Measurements from ENCODE around the gene ATP2B2.
"Not testable (repeated sequence)": the region's sequence is repeated elsewhere in the genome, so short reads cannot be mapped to it uniquely, and the experiment has no call there.

Gene ATP2B2

GRCh38 chr3:10299679-10300078 lies 205.7 kb downstream of the ATP2B2 start:
- Histone ChIP-seq H3K23ac (ENCODE audit: low read depth, low read length, poor library complexity) (peak overlapping the region; percentile 93), H3K9ac (ENCODE audit: low read depth, low read length, poor library complexity) (no peak overlapping the region), H2BK5ac (ENCODE audit: low read length) (no peak overlapping the region), H3K14ac (ENCODE audit: low read length) (no peak overlapping the region), H4K8ac (ENCODE audit: low read depth, low read length) (no peak overlapping the region), H2AK5ac (ENCODE audit: low read depth, low read length) (no peak overlapping the region), H2BK120ac (ENCODE audit: low read depth, low read length) (no peak overlapping the region), H3K4me1 (ENCODE audit: control insufficient read depth in 2 of 2, insufficient read depth in 1 of 2, low read depth in 1 of 2, low read length in 2 of 2) (no peaks in the 10 kb centered on the region), H4K91ac (ENCODE audit: low read depth, low read length, poor library complexity) (no peak overlapping the region), H3K27me3 (ENCODE audit: control insufficient read depth in 3 of 3, insufficient read depth in 3 of 3, low read depth in 1 of 3, low read length in 3 of 3) (no peaks in the 10 kb centered on the region), H2BK12ac (ENCODE audit: low read length) (no peak overlapping the region), H3K4ac (ENCODE audit: low read length) (no peak overlapping the region), H2BK15ac (ENCODE audit: low read length) (no peak overlapping the region), H3K4me3 (ENCODE audit: low read length in 2 of 2) (no peak overlapping the region), H3K79me1 (ENCODE audit: low read depth, low read length) (no peaks in the 10 kb centered on the region), H3K27ac (replicated peaks; ENCODE audit: low read length) (no peak overlapping the region), H3K4me2 (ENCODE audit: insufficient read depth, low read length, poor library complexity, severe bottlenecking) (no peak overlapping the region), H3K18ac (ENCODE audit: low read length) (no peak overlapping the region), H3K36me3 (replicated peaks in 1 of 2; ENCODE audit: control insufficient read depth in 2 of 2, insufficient read depth in 2 of 2, low read length in 2 of 2) (peaks cover 45 to 69% of the 10 kb centered on the region in 2 donors), H3K9me3 (replicated peaks in 1 of 2; ENCODE audit: control insufficient read depth in 2 of 2, insufficient read depth in 1 of 2, low read depth in 1 of 2, low read length in 2 of 2) (no peaks in the 10 kb centered on the region), H2AFZ (ENCODE audit: low read length) (no peak overlapping the region)
- no CpG with 5 or more reads among the region's 6 CpGs for WGBS, 2 donors (ENCODE audit: extremely low coverage in 2 of 2, insufficient read length in 2 of 2, insufficient replicate concordance in 1 of 2)
- no peak for DNase-seq (ENCODE audit: low spot score)

GRCh38 chr3:10299175-10299574 lies 206.2 kb downstream of the ATP2B2 start:
- Histone ChIP-seq H2BK120ac (ENCODE audit: low read depth, low read length) (no peak overlapping the region), H3K18ac (ENCODE audit: low read length) (no peak overlapping the region), H3K23ac (ENCODE audit: low read depth, low read length, poor library complexity) (no peak overlapping the region), H2AFZ (ENCODE audit: low read length) (no peak overlapping the region), H3K4me2 (ENCODE audit: insufficient read depth, low read length, poor library complexity, severe bottlenecking) (no peak overlapping the region), H3K27me3 (ENCODE audit: control insufficient read depth in 3 of 3, insufficient read depth in 3 of 3, low read depth in 1 of 3, low read length in 3 of 3) (no peaks in the 10 kb centered on the region), H2AK5ac (ENCODE audit: low read depth, low read length) (no peak overlapping the region), H3K4me1 (ENCODE audit: control insufficient read depth in 2 of 2, insufficient read depth in 1 of 2, low read depth in 1 of 2, low read length in 2 of 2) (no peaks in the 10 kb centered on the region), H3K4me3 (ENCODE audit: low read length in 2 of 2) (no peak overlapping the region), H2BK12ac (ENCODE audit: low read length) (no peak overlapping the region), H3K9me3 (replicated peaks in 1 of 2; ENCODE audit: control insufficient read depth in 2 of 2, insufficient read depth in 1 of 2, low read depth in 1 of 2, low read length in 2 of 2) (no peaks in the 10 kb centered on the region), H3K79me1 (ENCODE audit: low read depth, low read length) (no peaks in the 10 kb centered on the region), H3K36me3 (replicated peaks in 1 of 2; ENCODE audit: control insufficient read depth in 2 of 2, insufficient read depth in 2 of 2, low read length in 2 of 2) (peaks cover 40 to 66% of the 10 kb centered on the region in 2 donors), H3K4ac (ENCODE audit: low read length) (no peak overlapping the region), H3K9ac (ENCODE audit: low read depth, low read length, poor library complexity) (no peak overlapping the region), H3K14ac (ENCODE audit: low read length) (no peak overlapping the region), H3K27ac (replicated peaks; ENCODE audit: low read length) (no peak overlapping the region), H4K91ac (ENCODE audit: low read depth, low read length, poor library complexity) (no peak overlapping the region), H2BK5ac (ENCODE audit: low read length) (no peak overlapping the region), H4K8ac (ENCODE audit: low read depth, low read length) (no peak overlapping the region), H2BK15ac (ENCODE audit: low read length) (no peak overlapping the region)
- no CpG with 5 or more reads among the region's 2 CpGs for WGBS, 2 donors (ENCODE audit: extremely low coverage in 2 of 2, insufficient read length in 2 of 2, insufficient replicate concordance in 1 of 2)
- no peak for DNase-seq (ENCODE audit: low spot score)

- not testable (repeated sequence) for H4K91ac ChIP-seq (ENCODE audit: low read depth, low read length, poor library complexity); H3K23ac ChIP-seq (ENCODE audit: low read depth, low read length, poor library complexity); H3K4me3 ChIP-seq (ENCODE audit: low read length in 2 of 2); H3K4me2 ChIP-seq (ENCODE audit: insufficient read depth, low read length, poor library complexity, severe bottlenecking); H4K8ac ChIP-seq (ENCODE audit: low read depth, low read length); H2BK12ac ChIP-seq (ENCODE audit: low read length); H3K9me3 ChIP-seq (replicated peaks in 1 of 2; ENCODE audit: control insufficient read depth in 2 of 2, insufficient read depth in 1 of 2, low read depth in 1 of 2, low read length in 2 of 2); H2AK5ac ChIP-seq (ENCODE audit: low read depth, low read length); H3K4ac ChIP-seq (ENCODE audit: low read length); H3K4me1 ChIP-seq (ENCODE audit: control insufficient read depth in 2 of 2, insufficient read depth in 1 of 2, low read depth in 1 of 2, low read length in 2 of 2); H2BK5ac ChIP-seq (ENCODE audit: low read length); H3K27me3 ChIP-seq (ENCODE audit: control insufficient read depth in 3 of 3, insufficient read depth in 3 of 3, low read depth in 1 of 3, low read length in 3 of 3); H2BK120ac ChIP-seq (ENCODE audit: low read depth, low read length); H3K18ac ChIP-seq (ENCODE audit: low read length); H2BK15ac ChIP-seq (ENCODE audit: low read length); H3K14ac ChIP-seq (ENCODE audit: low read length); DNase-seq (ENCODE audit: low spot score); H3K9ac ChIP-seq (ENCODE audit: low read depth, low read length, poor library complexity); H3K27ac ChIP-seq (replicated peaks; ENCODE audit: low read length); H2AFZ ChIP-seq (ENCODE audit: low read length); H3K79me1 ChIP-seq (ENCODE audit: low read depth, low read length)
- H3K36me3 ChIP-seq (replicated peaks in 1 of 2; ENCODE audit: control insufficient read depth in 2 of 2, insufficient read depth in 2 of 2, low read length in 2 of 2) = peaks cover 29 to 58% of the 10 kb centered on the region in 2 donors
- no CpG with 5 or more reads among the region's 1 CpG for WGBS, 2 donors (ENCODE audit: extremely low coverage in 2 of 2, insufficient read length in 2 of 2, insufficient replicate concordance in 1 of 2)
Observed at GRCh38 chr3:10298064-10298463, 207.3 kb downstream of the ATP2B2 start.

- Histone ChIP-seq H4K8ac (ENCODE audit: low read depth, low read length) (no peak overlapping the region), H2BK5ac (ENCODE audit: low read length) (no peak overlapping the region), H3K9ac (ENCODE audit: low read depth, low read length, poor library complexity) (no peak overlapping the region), H3K4ac (ENCODE audit: low read length) (no peak overlapping the region), H3K27me3 (ENCODE audit: control insufficient read depth in 3 of 3, insufficient read depth in 3 of 3, low read depth in 1 of 3, low read length in 3 of 3) (no peaks in the 10 kb centered on the region), H2BK15ac (ENCODE audit: low read length) (no peak overlapping the region), H3K4me2 (ENCODE audit: insufficient read depth, low read length, poor library complexity, severe bottlenecking) (no peak overlapping the region), H3K14ac (ENCODE audit: low read length) (no peak overlapping the region), H3K18ac (ENCODE audit: low read length) (no peak overlapping the region), H2AFZ (ENCODE audit: low read length) (no peak overlapping the region), H4K91ac (ENCODE audit: low read depth, low read length, poor library complexity) (no peak overlapping the region), H3K9me3 (replicated peaks in 1 of 2; ENCODE audit: control insufficient read depth in 2 of 2, insufficient read depth in 1 of 2, low read depth in 1 of 2, low read length in 2 of 2) (no peaks in the 10 kb centered on the region), H2BK120ac (ENCODE audit: low read depth, low read length) (no peak overlapping the region), H3K79me1 (ENCODE audit: low read depth, low read length) (no peaks in the 10 kb centered on the region), H2BK12ac (ENCODE audit: low read length) (no peak overlapping the region), H3K4me3 (ENCODE audit: low read length in 2 of 2) (no peak overlapping the region), H3K23ac (ENCODE audit: low read depth, low read length, poor library complexity) (no peak overlapping the region), H3K36me3 (replicated peaks in 1 of 2; ENCODE audit: control insufficient read depth in 2 of 2, insufficient read depth in 2 of 2, low read length in 2 of 2) (peaks cover 0 to 40% of the 10 kb centered on the region in 2 donors), H2AK5ac (ENCODE audit: low read depth, low read length) (no peak overlapping the region), H3K27ac (replicated peaks; ENCODE audit: low read length) (no peak overlapping the region), H3K4me1 (ENCODE audit: control insufficient read depth in 2 of 2, insufficient read depth in 1 of 2, low read depth in 1 of 2, low read length in 2 of 2) (peaks cover 0 to 4% of the 10 kb centered on the region in 2 donors)
- WGBS, 2 donors (ENCODE audit: extremely low coverage in 2 of 2, insufficient read length in 2 of 2, insufficient replicate concordance in 1 of 2) = no CpG with 5 or more reads among the region's 12 CpGs
- DNase-seq (ENCODE audit: low spot score) = no peak
Observed at GRCh38 chr3:10294030-10294586, 211.3 kb downstream of the ATP2B2 start.
